H9 (cell line): ENCODE data around the gene ARRDC1. TPM values are rescaled to one million over a fixed set of nuclear protein-coding genes. Genes with fewer than 3 reads are reported as not detected.
"Not testable (repeated sequence)": the region's sequence is repeated elsewhere in the genome, so short reads cannot be mapped to it uniquely, and the experiment has no call there.

Experiments used
- DNase-seq: peaks from one replicate; pipeline ENCODE4 v3.0.0-alpha.2; 2017
- H2AFZ ChIP-seq: one replicate; pipeline ENCODE4 v1.6.1; 2013; ENCODE audit warnings: mild to moderate bottlenecking, low read length, control low read depth, moderate library complexity
- H2AK5ac ChIP-seq: 2 replicates; pipeline ENCODE4 v1.6.1; 2013; ENCODE audit warnings: low read length, control low read depth, mixed read lengths; ENCODE audit not compliant: insufficient read length
- H2BK120ac ChIP-seq: one replicate; pipeline ENCODE4 v1.6.1; 2013; ENCODE audit warnings: low read depth, mild to moderate bottlenecking, low read length, control low read depth, inconsistent platforms; ENCODE audit not compliant: poor library complexity, severe bottlenecking
- H2BK12ac ChIP-seq: 2 replicates; pipeline ENCODE4 v1.6.1; 2013; ENCODE audit warnings: low read length, control low read depth, mixed read lengths, low read depth; ENCODE audit not compliant: insufficient read length
- H2BK15ac ChIP-seq: 2 replicates; pipeline ENCODE4 v1.6.1; 2013; ENCODE audit warnings: low read depth, low read length, control low read depth
- H2BK20ac ChIP-seq: one replicate; pipeline ENCODE4 v1.6.1; 2013; ENCODE audit warnings: low read depth, mild to moderate bottlenecking, low read length, control low read depth, inconsistent platforms; ENCODE audit not compliant: poor library complexity, severe bottlenecking
- H2BK5ac ChIP-seq: 2 replicates; pipeline ENCODE4 v1.6.1; 2013; ENCODE audit warnings: low read length, control low read depth, mixed read lengths; ENCODE audit not compliant: insufficient read length
- H3K14ac ChIP-seq: 2 replicates; pipeline ENCODE4 v1.6.1; 2013; ENCODE audit warnings: low read length, control low read depth; ENCODE audit not compliant: insufficient read depth
- H3K18ac ChIP-seq: 2 replicates; pipeline ENCODE4 v1.6.1; 2013; ENCODE audit warnings: low read depth, mild to moderate bottlenecking, mixed read lengths, low read length, control low read depth; ENCODE audit not compliant: insufficient read length
- H3K23ac ChIP-seq: 2 replicates; pipeline ENCODE4 v1.6.1; 2013; ENCODE audit warnings: low read length, control low read depth, mixed read lengths, low read depth; ENCODE audit not compliant: insufficient read length
- H3K23me2 ChIP-seq: 2 replicates; pipeline ENCODE4 v1.6.1; 2013; ENCODE audit warnings: low read depth, mild to moderate bottlenecking, mixed read lengths, low read length, control low read depth; ENCODE audit not compliant: insufficient read length, poor library complexity, severe bottlenecking
- H3K27ac ChIP-seq: 2 replicates; pipeline ENCODE4 v1.5.1; 2013; ENCODE audit warnings: low read length, control low read depth, mixed read lengths, low read depth; ENCODE audit not compliant: insufficient read length
- H3K27me3 ChIP-seq: 2 replicates; pipeline ENCODE4 v1.6.1; 2013; ENCODE audit warnings: low read length, control low read depth, inconsistent platforms; ENCODE audit not compliant: insufficient read depth
- H3K4ac ChIP-seq: 2 replicates; pipeline ENCODE4 v1.6.1; 2013; ENCODE audit warnings: low read depth, mild to moderate bottlenecking, control low read depth, inconsistent platforms, low read length, moderate library complexity
- H3K4me1 ChIP-seq: 2 replicates; pipeline ENCODE4 v1.6.1; 2013; ENCODE audit warnings: low read length, control low read depth, inconsistent platforms; ENCODE audit not compliant: insufficient read depth
- H3K4me2 ChIP-seq: 2 replicates; pipeline ENCODE4 v1.6.1; 2013; ENCODE audit warnings: low read length, control low read depth, mixed read lengths; ENCODE audit not compliant: insufficient read length, insufficient read depth
- H3K56ac ChIP-seq: 2 replicates; pipeline ENCODE4 v1.6.1; 2013; ENCODE audit warnings: low read depth, mild to moderate bottlenecking, mixed read lengths, low read length, control low read depth; ENCODE audit not compliant: insufficient read length
- H3K79me1 ChIP-seq: 2 replicates; pipeline ENCODE4 v1.6.1; 2013; ENCODE audit warnings: low read depth, mild to moderate bottlenecking, moderate library complexity, low read length, control low read depth, inconsistent platforms; ENCODE audit not compliant: insufficient read depth, poor library complexity, severe bottlenecking
- H3K79me2 ChIP-seq: 2 replicates; pipeline ENCODE4 v1.6.1; 2013; ENCODE audit warnings: low read length, control low read depth, inconsistent platforms; ENCODE audit not compliant: insufficient read depth
- H3K9ac ChIP-seq: 2 replicates; pipeline ENCODE4 v1.6.1; 2013; ENCODE audit warnings: low read length, control low read depth, mixed read lengths; ENCODE audit not compliant: insufficient read length; ENCODE audit errors: extremely low read depth
- H3K9me3 ChIP-seq: one replicate; pipeline ENCODE4 v1.6.1; 2013; ENCODE audit warnings: low read depth, low read length, inconsistent platforms; ENCODE audit not compliant: control insufficient read depth
- H3T11ph ChIP-seq: one replicate; pipeline ENCODE4 v1.6.1; 2013; ENCODE audit warnings: mild to moderate bottlenecking, low read length, control low read depth, inconsistent platforms
- H4K20me1 ChIP-seq: one replicate; pipeline ENCODE4 v1.6.1; 2013; ENCODE audit not compliant: control insufficient read depth, insufficient read length, insufficient read depth
- H4K5ac ChIP-seq: 2 replicates; pipeline ENCODE4 v1.6.1; 2013; ENCODE audit warnings: low read depth, mild to moderate bottlenecking, mixed read lengths, low read length, control low read depth; ENCODE audit not compliant: insufficient read length
- H4K8ac ChIP-seq: replicated peaks from 2 replicates; pipeline ENCODE4 v1.6.1; 2013; ENCODE audit warnings: low read length, control low read depth, mixed read lengths, low read depth; ENCODE audit not compliant: insufficient read length
- H4K91ac ChIP-seq: 2 replicates; pipeline ENCODE4 v1.6.1; 2013; ENCODE audit warnings: low read depth, mild to moderate bottlenecking, moderate library complexity, mixed read lengths, low read length, control low read depth; ENCODE audit not compliant: insufficient read length
- H3K27ac Mint-ChIP-seq, 3 experiments: 2 replicates in 2 of 3; 3 replicates in 1 of 3; pipeline ENCODE4 v1.8.0; 2020 to 2021; ENCODE audit warnings: mixed read lengths in 3 of 3, mild to moderate bottlenecking in 1 of 3, moderate library complexity in 1 of 3
- H3K27me3 Mint-ChIP-seq: 2 replicates; pipeline ENCODE4 v1.8.0; 2021; ENCODE audit warnings: low read depth, mild to moderate bottlenecking, moderate library complexity, mixed read lengths
- H3K36me3 Mint-ChIP-seq, 3 experiments: 2 replicates in 2 of 3; 3 replicates in 1 of 3; pipeline ENCODE4 v1.8.0; 2020 to 2021; ENCODE audit warnings: low read depth in 3 of 3, mixed read lengths in 3 of 3; ENCODE audit not compliant: insufficient read depth in 1 of 3
- H3K4me1 Mint-ChIP-seq, 2 experiments: 2 replicates each; pipeline ENCODE4 v1.8.0; 2020; ENCODE audit warnings: mixed read lengths in 2 of 2
- H3K4me3 Mint-ChIP-seq, 2 experiments: 2 replicates in 1 of 2; 3 replicates in 1 of 2; pipeline ENCODE4 v1.8.0; 2020 to 2021; ENCODE audit warnings: mild to moderate bottlenecking in 2 of 2, mixed read lengths in 2 of 2, moderate library complexity in 1 of 2
- H3K9me3 Mint-ChIP-seq, 2 experiments: 2 replicates in 1 of 2; 3 replicates in 1 of 2; pipeline ENCODE4 v1.8.0; 2020; ENCODE audit warnings: mild to moderate bottlenecking in 2 of 2, mixed read lengths in 2 of 2, moderate library complexity in 1 of 2
- CTCF ChIP-seq: fragments of 200-600 bp; sonication (generic); conservative IDR thresholded peaks from 3 replicates; pipeline ENCODE4 v1.8.0; 2021; ENCODE audit warnings: antibody characterized with exemption, mild to moderate bottlenecking
- WGBS: extraction: QIAGEN DNeasy Blood & Tissue Kit; methylation state at CpG from one replicate; pipeline ENCODE4 v1.1.7; 2013; ENCODE audit warnings: missing lambda C conversion rate, low lambda C conversion rate, mixed read lengths; ENCODE audit not compliant: insufficient read length; ENCODE audit errors: extremely low coverage; 5-methylcytosine and 5-hydroxymethylcytosine counted together
- total RNA-seq: library from RNA; stranded (reverse); gene quantifications from 2 replicates; pipeline ENCODE4 v1.2.1, GENCODE V29; 2021

The ARRDC1 gene
- total RNA-seq, 1 experiment from 2014 or later, result 34.4 TPM

- Mint-ChIP-seq H3K27ac (peak overlapping the region in 2 of 3 experiments; percentile 71 to 92; a peak in 4 of 7 replicates), H3K4me3 (peak overlapping the region; percentile 22 to 64), H3K27me3 (no peaks in the 10 kb centered on the region), H3K9me3 (no peaks in the 10 kb centered on the region), H3K36me3 (peaks cover 22 to 25% (median 24%) of the 10 kb centered on the region in 3 experiments; a peak in 6 of 7 replicates), H3K4me1 (peaks cover 31 to 38% of the 10 kb centered on the region in 2 experiments)
- H3K18ac ChIP-seq, result no peak overlapping the region
- H2BK5ac ChIP-seq, result no peak overlapping the region
- WGBS, result no CpG with 5 or more reads among the region's 6 CpGs
- H4K91ac ChIP-seq, result no peak overlapping the region
- H4K20me1 ChIP-seq, result no peaks in the 10 kb centered on the region
- no peaks in the 10 kb centered on the region for H3K27me3 ChIP-seq
- H3K9ac ChIP-seq, result no peak overlapping the region
- H3K79me1 ChIP-seq, result no peaks in the 10 kb centered on the region
- peaks cover 5% of the 10 kb centered on the region for H3K23me2 ChIP-seq
- no peak overlapping the region for H3K23ac ChIP-seq
- H4K5ac ChIP-seq, result no peak overlapping the region
- H3K9me3 ChIP-seq, result no peaks in the 10 kb centered on the region
- no peak overlapping the region for H3T11ph ChIP-seq
- no peak overlapping the region for H2BK12ac ChIP-seq
- no peak overlapping the region for H2BK20ac ChIP-seq
- peaks cover 4% of the 10 kb centered on the region; the same call in 1 of the 2 replicates for H3K4me1 ChIP-seq
- no peak overlapping the region for H3K4ac ChIP-seq
- H2AFZ ChIP-seq, result no peak overlapping the region
- H3K56ac ChIP-seq, result no peak overlapping the region
- H3K79me2 ChIP-seq, result peaks cover 49% of the 10 kb centered on the region; the same call in 1 of the 2 replicates
- DNase-seq, result no peak
- H2BK120ac ChIP-seq, result no peak overlapping the region
- peak; percentile 48; the same call in 1 of the 3 replicates for TF ChIP-seq CTCF
- no peak overlapping the region for H2AK5ac ChIP-seq
- H3K27ac ChIP-seq, result no peak overlapping the region
- H2BK15ac ChIP-seq, result no peak overlapping the region
- no peak overlapping the region for H4K8ac ChIP-seq
- H3K4me2 ChIP-seq, result no peak overlapping the region
- H3K14ac ChIP-seq, result no peak overlapping the region
Observed at GRCh38 chr9:137621131-137621757, 15.8 kb downstream of the ARRDC1 start.

GRCh38 chr9:137622211-137622610, 16.7 kb downstream of the ARRDC1 start:
- H3K27me3 Mint-ChIP-seq, result not testable (repeated sequence)
- H3K4me3 Mint-ChIP-seq, result peak overlapping the region in 1 of 2 experiments; percentile 42; a peak in 1 of 5 replicates

More at GRCh38 chr9:137622211-137622610, 16.7 kb downstream of the ARRDC1 start:
- not testable (repeated sequence) for H4K91ac ChIP-seq, H2BK120ac ChIP-seq, H3K9ac ChIP-seq, H3T11ph ChIP-seq, H4K8ac ChIP-seq, H2AK5ac ChIP-seq, H3K9me3 Mint-ChIP-seq, H4K20me1 ChIP-seq, DNase-seq, H3K4me1 ChIP-seq, H3K18ac ChIP-seq, H2AFZ ChIP-seq, H3K4me2 ChIP-seq, H2BK20ac ChIP-seq, H3K14ac ChIP-seq, H3K27me3 ChIP-seq, H3K9me3 ChIP-seq, H4K5ac ChIP-seq, H3K23me2 ChIP-seq, H2BK5ac ChIP-seq, H3K56ac ChIP-seq, H3K23ac ChIP-seq, H2BK15ac ChIP-seq, H2BK12ac ChIP-seq, H3K27ac ChIP-seq, H3K79me1 ChIP-seq, H3K4ac ChIP-seq
- peaks cover 31 to 43% of the 10 kb centered on the region in 2 experiments for H3K4me1 Mint-ChIP-seq
- peaks cover 20 to 28% (median 22%) of the 10 kb centered on the region in 3 experiments; a peak in 6 of 7 replicates for H3K36me3 Mint-ChIP-seq
- peaks cover 58% of the 10 kb centered on the region; the same call in 1 of the 2 replicates for H3K79me2 ChIP-seq
- no CpG with 5 or more reads among the region's 8 CpGs for WGBS
- peak overlapping the region in 1 of 3 experiments; percentile 40; a peak in 3 of 7 replicates for H3K27ac Mint-ChIP-seq
